GM18505 (cell line): ENCODE results near the gene NEMP2.
"Not testable (repeated sequence)": the region's sequence is repeated elsewhere in the genome, so short reads cannot be mapped to it uniquely, and the experiment has no call there.

ENCODE experiments used
- ATAC-seq: cut with Tn5 transposase; IDR thresholded peaks from one replicate; pipeline ENCODE4 v1.9.1; 2021; ENCODE audit not compliant: unreplicated experiment
- POLR2A ChIP-seq: IDR thresholded peaks from 4 replicates; pipeline ENCODE4 v1.6.1; 2011; ENCODE audit warnings: borderline replicate concordance; ENCODE audit not compliant: insufficient read depth, insufficient read length; ENCODE audit errors: extremely low read depth

Gene NEMP2

DNA sequence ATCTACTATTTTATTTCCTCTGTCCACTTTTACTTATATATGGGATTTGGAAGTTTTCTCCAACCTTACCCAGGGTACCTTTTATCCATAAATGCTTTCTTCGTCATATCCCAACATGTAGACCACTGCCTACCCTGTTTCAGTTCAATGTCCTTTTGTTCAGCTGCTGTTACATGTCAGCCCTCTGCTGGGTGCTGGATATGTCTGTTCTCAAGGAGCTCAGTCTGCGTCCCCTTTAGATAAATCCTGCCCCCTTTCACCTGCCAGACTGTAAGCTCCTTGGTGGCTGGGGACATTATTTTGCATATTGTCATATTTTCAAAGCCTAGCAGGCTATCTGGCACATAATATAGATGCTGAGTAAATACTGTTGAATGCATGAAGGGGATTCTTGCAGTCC, 53.2 kb downstream of the NEMP2 start:
- no peak for TF ChIP-seq POLR2A
- no peak for ATAC-seq

GRCh38 chr2:190478572-190479195, 55.8 kb downstream of the NEMP2 start:
- no peak for TF ChIP-seq POLR2A
- ATAC-seq = no peak

- ATAC-seq = no peak
- no peak for TF ChIP-seq POLR2A
These were observed 56.7 kb downstream of the NEMP2 start for GRCh38 chr2:190477661-190478454.

DNA sequence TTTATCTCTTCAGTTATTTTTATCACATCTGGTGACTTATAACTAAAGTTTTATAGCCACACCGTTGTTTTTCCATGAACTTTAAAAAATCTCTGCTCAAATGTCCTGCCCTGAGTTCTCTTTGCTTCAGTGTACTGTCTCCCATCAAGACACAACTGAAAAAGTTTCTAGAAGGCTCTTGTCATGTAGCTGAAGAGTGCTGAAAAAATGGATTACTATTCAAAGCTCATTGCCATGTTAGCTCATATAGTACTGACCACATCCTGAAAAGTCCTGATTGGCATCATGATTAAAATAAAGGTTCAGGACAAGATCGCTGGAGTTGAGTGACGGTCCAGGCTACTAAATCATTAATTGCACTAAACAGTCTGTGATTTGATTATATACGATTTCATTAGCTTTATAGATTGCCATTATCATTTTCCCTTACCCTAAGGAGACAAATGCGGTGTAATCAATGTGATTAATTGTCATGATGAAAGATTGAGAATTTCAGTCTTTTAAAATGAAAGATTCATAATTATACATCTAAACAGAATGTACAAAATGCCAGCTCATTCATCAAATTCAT, 64.2 kb downstream of the NEMP2 start:
- TF ChIP-seq POLR2A = no peak
- ATAC-seq = no peak

DNA sequence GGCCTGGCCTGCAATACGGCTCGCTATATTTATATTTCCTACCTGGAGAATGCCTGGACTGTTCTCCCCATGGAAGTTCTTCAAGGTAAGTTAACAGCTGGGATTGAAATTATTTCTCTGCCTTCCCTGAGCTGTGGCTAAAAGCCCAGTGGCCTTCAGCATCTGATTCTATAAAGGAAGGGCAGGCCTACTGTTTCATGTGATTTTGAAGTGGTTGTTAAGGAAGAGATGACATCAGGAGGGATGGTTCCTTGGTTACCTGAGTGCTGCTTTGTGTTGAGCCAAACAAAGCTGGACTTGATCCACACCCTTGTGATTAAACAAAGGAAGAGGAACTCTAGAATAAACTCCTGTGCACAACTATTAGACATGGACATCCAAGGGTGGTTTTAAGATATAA, 64.8 kb downstream of the NEMP2 start:
- no peak for TF ChIP-seq POLR2A
- no peak for ATAC-seq

DNA sequence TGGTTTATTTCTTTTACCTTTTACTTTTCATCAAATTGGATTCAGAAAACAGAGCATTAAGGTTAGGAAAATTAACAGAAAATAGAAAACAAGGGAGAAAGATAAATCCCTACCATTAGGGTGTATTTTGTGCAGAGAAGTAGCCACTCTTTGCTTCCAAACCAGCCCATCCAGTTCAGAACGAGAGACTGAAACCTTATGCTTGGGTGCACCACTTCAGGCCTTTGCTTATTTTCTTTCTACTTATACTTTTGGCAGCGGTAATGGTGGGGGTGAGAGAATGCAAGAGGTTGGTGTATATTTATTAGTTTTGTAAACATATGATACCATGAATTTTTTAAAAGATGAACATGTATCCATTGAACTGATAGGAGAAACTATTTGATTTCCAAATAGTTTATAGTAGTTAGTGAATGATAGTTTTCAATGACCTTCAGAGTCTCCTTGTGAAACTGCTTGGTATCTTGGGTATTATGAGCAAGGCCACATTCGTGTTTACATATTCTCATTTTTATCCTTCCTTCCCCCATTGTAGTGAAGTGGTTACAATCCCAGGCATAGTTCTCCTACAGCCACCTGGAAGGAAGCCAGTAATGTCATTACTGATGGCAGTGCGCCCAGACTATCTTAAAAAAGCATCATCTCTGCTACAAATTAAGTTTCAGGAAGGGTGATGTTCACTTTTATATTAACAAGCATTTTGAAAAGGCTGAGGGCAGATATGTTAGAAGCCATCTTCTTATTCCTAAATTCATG, 65.5 kb downstream of the NEMP2 start:
- no peak for TF ChIP-seq POLR2A
- ATAC-seq = peak; percentile 68

DNA sequence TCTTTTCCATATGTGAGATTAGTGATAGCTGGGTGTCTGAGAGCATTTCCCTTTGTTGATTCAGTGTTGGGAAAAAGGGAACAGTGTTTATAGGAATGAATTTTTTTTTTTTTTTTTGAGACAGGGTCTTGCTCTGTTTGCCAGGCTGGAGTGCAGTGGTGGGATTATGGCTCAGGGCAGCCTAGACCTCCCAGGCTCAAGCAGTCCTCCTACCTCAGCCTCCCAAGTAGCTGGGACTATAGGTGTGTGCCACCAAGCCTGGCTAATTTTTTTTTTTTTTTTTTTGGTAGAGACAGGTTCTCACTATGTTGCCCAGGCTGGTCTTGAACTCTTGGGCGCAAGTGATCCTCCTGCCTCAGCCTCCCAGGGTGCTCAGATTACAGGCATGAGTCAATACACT, 66.2 kb downstream of the NEMP2 start:
- ATAC-seq = not testable (repeated sequence)

DNA sequence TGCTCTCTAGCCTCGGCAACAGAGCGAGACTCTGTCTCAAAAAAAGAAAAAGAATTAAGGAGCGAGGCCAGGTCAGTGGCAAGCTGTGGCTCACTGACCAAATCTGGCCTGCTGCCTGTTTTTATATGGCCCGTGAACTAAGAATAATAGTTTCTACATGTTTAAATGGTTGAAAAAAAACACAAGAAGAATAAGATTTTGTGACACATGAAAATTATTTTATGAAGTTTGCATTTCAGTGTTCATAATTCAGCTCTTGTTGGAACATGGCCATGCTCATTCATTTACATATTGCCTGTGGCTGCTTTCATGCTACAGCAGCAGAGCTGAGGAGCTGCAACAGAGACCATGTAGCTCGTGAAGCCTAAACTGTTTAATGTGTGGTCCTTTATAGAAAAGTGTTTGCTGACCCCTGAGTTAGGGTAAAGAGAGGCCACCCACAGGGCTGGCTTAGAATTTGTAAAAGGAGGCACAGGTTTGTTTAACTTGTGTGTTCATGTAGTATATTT, 66.9 kb downstream of the NEMP2 start:
- ATAC-seq = no peak
- no peak for TF ChIP-seq POLR2A

DNA sequence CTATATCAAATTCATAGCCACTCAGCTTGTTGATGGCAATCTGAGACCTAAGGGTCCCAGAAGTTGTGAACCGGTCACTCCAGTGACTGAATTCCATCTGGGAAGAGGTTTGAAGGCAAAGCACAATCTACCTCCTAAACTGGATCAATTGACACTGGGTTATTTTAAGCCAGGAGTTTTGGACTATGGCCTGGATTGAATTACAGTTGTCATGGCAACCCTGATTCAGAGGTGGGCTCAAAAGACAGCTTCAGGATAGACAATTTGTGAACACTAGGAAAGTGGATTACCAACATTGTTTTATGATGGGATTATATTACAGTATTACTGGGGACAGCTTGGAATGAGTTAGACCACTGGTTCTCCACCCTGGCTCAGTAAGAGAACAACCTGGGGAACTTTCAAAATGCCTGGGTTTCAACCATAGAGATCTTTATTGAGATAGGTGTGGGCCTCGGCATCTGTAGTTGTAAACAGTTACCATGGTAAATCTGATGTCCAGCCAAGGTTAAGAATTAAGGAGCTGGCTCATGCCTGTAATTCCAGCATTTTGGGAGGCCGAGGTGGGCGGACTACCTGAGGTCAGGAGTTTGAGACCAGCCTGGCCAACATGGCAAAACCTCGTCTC, 67.6 kb downstream of the NEMP2 start:
- TF ChIP-seq POLR2A = no peak
- ATAC-seq = no peak

GRCh38 chr2:190465060-190465459, 69.5 kb downstream of the NEMP2 start:
- no peak for ATAC-seq
- TF ChIP-seq POLR2A = no peak

GRCh38 chr2:190462611-190463010, 71.9 kb downstream of the NEMP2 start:
- TF ChIP-seq POLR2A = no peak
- ATAC-seq = no peak

DNA sequence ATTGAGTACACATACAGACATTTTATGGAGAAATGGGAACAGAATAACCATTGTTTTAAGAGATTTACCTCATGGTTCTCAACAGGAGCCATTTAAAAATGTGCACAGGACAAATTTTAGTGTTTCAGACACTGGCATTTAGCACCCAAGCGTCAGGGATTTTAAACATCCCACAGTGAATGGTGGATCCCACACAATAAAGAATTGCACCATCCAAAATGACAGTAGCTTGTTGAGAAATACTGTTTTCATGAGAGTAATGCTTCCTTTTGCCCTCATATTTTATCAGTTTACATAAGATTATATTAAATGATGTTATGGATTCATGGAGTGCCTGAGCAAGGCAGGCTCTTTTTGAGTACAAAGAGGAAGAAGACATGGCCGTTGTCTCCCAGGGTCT, 72.3 kb downstream of the NEMP2 start:
- no peak for ATAC-seq
- TF ChIP-seq POLR2A = no peak

DNA sequence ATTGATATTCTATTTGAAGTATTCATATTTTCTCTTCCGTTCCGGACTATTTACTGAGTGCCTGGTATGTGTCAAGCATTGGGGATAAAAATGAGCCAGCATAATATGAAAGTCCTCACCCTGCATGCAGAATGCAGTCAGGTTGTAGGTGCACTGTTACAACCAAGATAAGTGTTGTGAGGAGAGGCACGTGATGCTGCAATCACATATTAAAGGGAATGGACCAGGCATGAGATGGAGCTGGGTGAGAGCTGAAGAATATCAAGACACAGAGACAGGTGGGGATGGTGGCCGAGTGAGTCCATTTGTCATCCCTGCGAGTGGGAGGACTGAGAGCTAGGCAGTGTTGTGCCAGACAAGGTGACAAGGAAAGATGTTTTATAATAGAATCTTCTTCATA, 74.0 kb downstream of the NEMP2 start:
- no peak for ATAC-seq

More for the DNA sequence above, 74.0 kb downstream of the NEMP2 start:
- no peak for TF ChIP-seq POLR2A
